Prostate gland (tissue), 2 donors: ENCODE data around the gene SHISAL1.

Experiments
- CTCF ChIP-seq, 4 experiments: fragments of 200-600 bp in 2 of 4; fragments of 450-650 bp in 2 of 4; sonication (generic) in 2 of 4; IDR thresholded peaks; 1 replicate in 3 of 4; 2 replicates in 1 of 4; pipeline ENCODE4 v1.5.1; 2016 to 2019; ENCODE audit warnings: antibody characterized with exemption in 4 of 4, mild to moderate bottlenecking in 2 of 4, moderate library complexity in 2 of 4
- POLR2AphosphoS5 ChIP-seq: sonication (generic); formaldehyde crosslinking; IDR thresholded peaks from one replicate; pipeline ENCODE4 v1.6.1; 2017; ENCODE audit warnings: antibody characterized with exemption

GRCh38 chr22:44274918-44275630 is 37.7 kb downstream of the SHISAL1 start:
- no peak for TF ChIP-seq CTCF (IDR thresholded peaks at IDR 0.05)
- no peak for TF ChIP-seq POLR2AphosphoS5
